ENCODE measurements around the gene PPIA.
"Not testable (repeated sequence)": the region's sequence is repeated elsewhere in the genome, so short reads cannot be mapped to it uniquely, and the experiment has no call there.

The PPIA gene

GRCh38 chr7:44791278-44792219 is 4.9 kb upstream of the PPIA start:
- peak; percentile 50 for DNase-seq

GRCh38 chr7:44793919-44794318 is 2.6 kb upstream of the PPIA start:
- no peak for DNase-seq

GRCh38 chr7:44794331-44794730 is 2.1 kb upstream of the PPIA start:
- DNase-seq, result no peak

GRCh38 chr7:44796034-44796503 is 412 bp upstream of the PPIA start:
- peak; percentile 86 for DNase-seq

- peak; percentile 93 for DNase-seq
Observed at GRCh38 chr7:44797329-44798258, 1.1 kb downstream of the PPIA start.

GRCh38 chr7:44798649-44799305 is 2.3 kb downstream of the PPIA start:
- no peak for DNase-seq

GRCh38 chr7:44799939-44800338 is 3.5 kb downstream of the PPIA start:
- no peak for DNase-seq

- DNase-seq, result no peak
Observed at GRCh38 chr7:44801890-44802289, 5.4 kb downstream of the PPIA start.

- DNase-seq, result no peak
Observed at GRCh38 chr7:44802418-44803025, 6.0 kb downstream of the PPIA start.

- not testable (repeated sequence) for DNase-seq
Observed at GRCh38 chr7:44803828-44804519, 7.5 kb downstream of the PPIA start.

- no peak for DNase-seq
Observed at GRCh38 chr7:44805950-44806349, 9.5 kb downstream of the PPIA start.

GRCh38 chr7:44808914-44809393 is 12.5 kb downstream of the PPIA start:
- no peak for DNase-seq

- no peak for DNase-seq
Observed at GRCh38 chr7:44811093-44811492, 14.6 kb downstream of the PPIA start.

- no peak for DNase-seq
Observed at GRCh38 chr7:44811571-44811970, 15.1 kb downstream of the PPIA start.

- DNase-seq, result no peak
Observed at GRCh38 chr7:44814919-44815318, 18.4 kb downstream of the PPIA start.

GRCh38 chr7:44819292-44819691 is 22.8 kb downstream of the PPIA start:
- DNase-seq, result no peak

- no peak for DNase-seq
Observed at GRCh38 chr7:44823255-44823781, 26.8 kb downstream of the PPIA start.

GRCh38 chr7:44824894-44825526 is 28.5 kb downstream of the PPIA start:
- DNase-seq, result no peak

- DNase-seq, result no peak
Observed at GRCh38 chr7:44827567-44827966, 31.1 kb downstream of the PPIA start.

- DNase-seq, result no peak
Observed at GRCh38 chr7:44838751-44839150, 42.3 kb downstream of the PPIA start.

GRCh38 chr7:44842675-44843074 is 46.2 kb downstream of the PPIA start:
- not testable (repeated sequence) for DNase-seq
